GM12878 (cell line): Measurements from ENCODE around the gene BEND7.
"Not testable (repeated sequence)": the region's sequence is repeated elsewhere in the genome, so short reads cannot be mapped to it uniquely, and the experiment has no call there.

Source experiments
- ATF2 ChIP-seq: IDR thresholded peaks from 2 replicates; pipeline ENCODE4 v1.6.1; 2012; ENCODE audit warnings: low read length, inconsistent platforms
- BACH1 ChIP-seq: fragments of 450-650 bp; IDR thresholded peaks from 2 replicates; pipeline ENCODE4 v1.6.1; 2017; ENCODE audit warnings: mild to moderate bottlenecking, borderline replicate concordance
- CREB1 ChIP-seq: IDR thresholded peaks from 2 replicates; pipeline ENCODE4 v1.6.1; 2012; ENCODE audit warnings: low read depth, mild to moderate bottlenecking, inconsistent platforms
- CREM ChIP-seq: IDR thresholded peaks from 2 replicates; pipeline ENCODE4 v1.6.1; 2014; ENCODE audit warnings: antibody characterized with exemption, low read depth
- EZH2 ChIP-seq: IDR thresholded peaks from 2 replicates; pipeline ENCODE4 v1.6.1; 2012; ENCODE audit warnings: low read depth, mild to moderate bottlenecking, control low read depth, inconsistent platforms, low read length, borderline replicate concordance; ENCODE audit not compliant: control insufficient read depth
- MEF2A ChIP-seq: IDR thresholded peaks from 2 replicates; pipeline ENCODE4 v1.6.1; 2011; ENCODE audit warnings: low read depth, mild to moderate bottlenecking, low read length, moderate library complexity; ENCODE audit not compliant: insufficient read depth
- POLR2AphosphoS5 ChIP-seq: IDR thresholded peaks from 2 replicates; pipeline ENCODE4 v1.6.1; 2011; ENCODE audit warnings: mild to moderate bottlenecking, low read length, inconsistent platforms
- SIX5 ChIP-seq: IDR thresholded peaks from 2 replicates; pipeline ENCODE4 v1.6.1; 2011; ENCODE audit warnings: mild to moderate bottlenecking, low read depth, low read length, moderate library complexity; ENCODE audit not compliant: severe bottlenecking
- TBL1XR1 ChIP-seq: IDR thresholded peaks from 2 replicates; pipeline ENCODE4 v1.6.1; 2012; ENCODE audit warnings: low read depth, low read length, improper control_type of control experiment
- YY1 ChIP-seq: IDR thresholded peaks from 2 replicates; pipeline ENCODE4 v1.6.1; 2011; ENCODE audit warnings: low read depth, mild to moderate bottlenecking, low read length
- TF ChIP-seq, protein P1 (sequence below), 3 experiments: IDR thresholded peaks in 2 of 3; conservative IDR thresholded peaks in 1 of 3; 2 replicates each; pipeline ENCODE4 v1.5.1; 2011; ENCODE audit warnings: low read depth in 3 of 3, low read length in 3 of 3, mild to moderate bottlenecking in 3 of 3, control low read depth in 2 of 3, moderate library complexity in 2 of 3, inconsistent platforms in 1 of 3, mixed read lengths in 1 of 3; ENCODE audit not compliant: control insufficient read depth in 2 of 3, insufficient read depth in 1 of 3; ENCODE audit errors: extremely low read depth in 1 of 3
- TF ChIP-seq, protein P2 (sequence below): fragments of 450-650 bp; IDR thresholded peaks from 2 replicates; pipeline ENCODE4 v1.6.1; 2017; ENCODE audit warnings: antibody characterized with exemption, mild to moderate bottlenecking, moderate library complexity
- TF ChIP-seq, protein P3 (sequence below): IDR thresholded peaks from 2 replicates; pipeline ENCODE4 v1.6.1; 2012; ENCODE audit warnings: low read depth, low read length, improper control_type of control experiment

DNA sequence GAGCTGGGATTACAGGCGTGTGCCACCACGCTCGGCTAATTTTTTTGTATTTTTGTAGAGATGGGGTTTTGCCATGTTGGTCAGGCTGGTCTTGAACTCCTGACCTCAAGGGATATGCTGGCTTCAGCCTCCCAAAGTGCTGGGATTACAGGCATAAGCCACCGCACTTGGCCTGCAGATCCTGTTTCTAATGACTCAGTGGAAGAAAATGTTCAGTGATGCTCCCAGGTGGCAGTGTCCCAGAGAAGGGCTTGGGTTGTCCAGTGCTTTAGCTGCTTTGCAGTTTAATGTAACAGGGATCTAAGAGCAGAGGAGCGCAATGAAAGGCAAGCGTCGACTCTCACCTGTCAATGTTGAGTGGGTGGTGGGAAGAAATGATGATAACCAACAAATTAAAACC is 125.4 kb downstream of the BEND7 start:
- TF ChIP-seq EZH2, YY1, CREM, SIX5, CREB1, TBL1XR1, ATF2, MEF2A, POLR2AphosphoS5, BACH1: not testable (repeated sequence)
- TF ChIP-seq, protein P1, sequence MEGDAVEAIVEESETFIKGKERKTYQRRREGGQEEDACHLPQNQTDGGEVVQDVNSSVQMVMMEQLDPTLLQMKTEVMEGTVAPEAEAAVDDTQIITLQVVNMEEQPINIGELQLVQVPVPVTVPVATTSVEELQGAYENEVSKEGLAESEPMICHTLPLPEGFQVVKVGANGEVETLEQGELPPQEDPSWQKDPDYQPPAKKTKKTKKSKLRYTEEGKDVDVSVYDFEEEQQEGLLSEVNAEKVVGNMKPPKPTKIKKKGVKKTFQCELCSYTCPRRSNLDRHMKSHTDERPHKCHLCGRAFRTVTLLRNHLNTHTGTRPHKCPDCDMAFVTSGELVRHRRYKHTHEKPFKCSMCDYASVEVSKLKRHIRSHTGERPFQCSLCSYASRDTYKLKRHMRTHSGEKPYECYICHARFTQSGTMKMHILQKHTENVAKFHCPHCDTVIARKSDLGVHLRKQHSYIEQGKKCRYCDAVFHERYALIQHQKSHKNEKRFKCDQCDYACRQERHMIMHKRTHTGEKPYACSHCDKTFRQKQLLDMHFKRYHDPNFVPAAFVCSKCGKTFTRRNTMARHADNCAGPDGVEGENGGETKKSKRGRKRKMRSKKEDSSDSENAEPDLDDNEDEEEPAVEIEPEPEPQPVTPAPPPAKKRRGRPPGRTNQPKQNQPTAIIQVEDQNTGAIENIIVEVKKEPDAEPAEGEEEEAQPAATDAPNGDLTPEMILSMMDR (IDR thresholded peaks at IDR 0.05 in 2 of 3, conservative IDR thresholded peaks at IDR 0.05 in 1 of 3; ENCODE audit: control insufficient read depth in 2 of 3, extremely low read depth in 1 of 3, insufficient read depth in 1 of 3, low read depth in 3 of 3, low read length in 3 of 3) = not testable (repeated sequence)
- TF ChIP-seq, protein P2, sequence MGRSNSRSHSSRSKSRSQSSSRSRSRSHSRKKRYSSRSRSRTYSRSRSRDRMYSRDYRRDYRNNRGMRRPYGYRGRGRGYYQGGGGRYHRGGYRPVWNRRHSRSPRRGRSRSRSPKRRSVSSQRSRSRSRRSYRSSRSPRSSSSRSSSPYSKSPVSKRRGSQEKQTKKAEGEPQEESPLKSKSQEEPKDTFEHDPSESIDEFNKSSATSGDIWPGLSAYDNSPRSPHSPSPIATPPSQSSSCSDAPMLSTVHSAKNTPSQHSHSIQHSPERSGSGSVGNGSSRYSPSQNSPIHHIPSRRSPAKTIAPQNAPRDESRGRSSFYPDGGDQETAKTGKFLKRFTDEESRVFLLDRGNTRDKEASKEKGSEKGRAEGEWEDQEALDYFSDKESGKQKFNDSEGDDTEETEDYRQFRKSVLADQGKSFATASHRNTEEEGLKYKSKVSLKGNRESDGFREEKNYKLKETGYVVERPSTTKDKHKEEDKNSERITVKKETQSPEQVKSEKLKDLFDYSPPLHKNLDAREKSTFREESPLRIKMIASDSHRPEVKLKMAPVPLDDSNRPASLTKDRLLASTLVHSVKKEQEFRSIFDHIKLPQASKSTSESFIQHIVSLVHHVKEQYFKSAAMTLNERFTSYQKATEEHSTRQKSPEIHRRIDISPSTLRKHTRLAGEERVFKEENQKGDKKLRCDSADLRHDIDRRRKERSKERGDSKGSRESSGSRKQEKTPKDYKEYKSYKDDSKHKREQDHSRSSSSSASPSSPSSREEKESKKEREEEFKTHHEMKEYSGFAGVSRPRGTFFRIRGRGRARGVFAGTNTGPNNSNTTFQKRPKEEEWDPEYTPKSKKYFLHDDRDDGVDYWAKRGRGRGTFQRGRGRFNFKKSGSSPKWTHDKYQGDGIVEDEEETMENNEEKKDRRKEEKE = not testable (repeated sequence)
- TF ChIP-seq, protein P3, sequence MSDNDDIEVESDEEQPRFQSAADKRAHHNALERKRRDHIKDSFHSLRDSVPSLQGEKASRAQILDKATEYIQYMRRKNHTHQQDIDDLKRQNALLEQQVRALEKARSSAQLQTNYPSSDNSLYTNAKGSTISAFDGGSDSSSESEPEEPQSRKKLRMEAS = not testable (repeated sequence)
